K562 (cell line): ENCODE measurements around the gene CLIC3. TPM values are rescaled to one million over a fixed set of nuclear protein-coding genes. Genes with fewer than 3 reads are reported as not detected.

ENCODE experiments used
- ARNT ChIP-seq, 2 experiments: fragments of 450-650 bp; IDR thresholded peaks; 2 replicates each; pipeline ENCODE4 v1.6.1; 2016; ENCODE audit warnings: mild to moderate bottlenecking in 1 of 2
- ATF4 ChIP-seq: fragments of 450-650 bp; formaldehyde crosslinking; IDR thresholded peaks from 2 replicates; pipeline ENCODE4 v1.4.0; 2022; ENCODE audit warnings: mild to moderate bottlenecking, moderate library complexity
- BHLHE40 ChIP-seq: IDR thresholded peaks from 2 replicates; pipeline ENCODE4 v1.6.1; 2011; ENCODE audit warnings: low read length, improper control_type of control experiment
- CBX1 ChIP-seq: sonication (generic); IDR thresholded peaks from 2 replicates; pipeline ENCODE4 v1.6.1; 2016; ENCODE audit warnings: antibody characterized with exemption, low read depth, mild to moderate bottlenecking
- CC2D1A ChIP-seq: fragments of 450-650 bp; IDR thresholded peaks from 2 replicates; pipeline ENCODE4 v1.6.1; 2017; ENCODE audit warnings: mild to moderate bottlenecking
- JUN ChIP-seq, 2 experiments: sonication (generic) in 1 of 2; formaldehyde crosslinking in 1 of 2; IDR thresholded peaks; 2 replicates each; pipeline versions ENCODE4 v1.6.1 to v1.8.0; 2012 to 2022; ENCODE audit warnings: borderline replicate concordance in 2 of 2, mild to moderate bottlenecking in 2 of 2, improper control_type of control experiment in 1 of 2, low read depth in 1 of 2, low read length in 1 of 2, missing genetic modification reagents in 1 of 2
- MLX ChIP-seq, 2 experiments: fragments of 450-650 bp in 1 of 2; sonication (generic) in 1 of 2; formaldehyde crosslinking; conservative IDR thresholded peaks; 2 replicates each; pipeline versions ENCODE4 v1.4.0 to v1.8.1; 2020 to 2022; ENCODE audit warnings: mild to moderate bottlenecking in 1 of 2, missing genetic modification reagents in 1 of 2
- PHF20 ChIP-seq: fragments of 450-650 bp; IDR thresholded peaks from 2 replicates; pipeline ENCODE4 v1.6.1; 2018; ENCODE audit not compliant: partially characterized antibody
- RFX1 ChIP-seq: fragments of 450-650 bp; IDR thresholded peaks from 2 replicates; pipeline ENCODE4 v1.6.1; 2016; ENCODE audit warnings: mild to moderate bottlenecking, moderate library complexity
- SIRT6 ChIP-seq: IDR thresholded peaks from one replicate; pipeline ENCODE4 v1.6.1; 2012; ENCODE audit warnings: low read depth, mild to moderate bottlenecking, control low read depth, inconsistent platforms, low read length, moderate library complexity
- SRSF1 ChIP-seq: fragments of 200-400 bp; formaldehyde crosslinking; IDR thresholded peaks from 2 replicates; pipeline ENCODE4 v1.6.1; 2017; ENCODE audit warnings: mild to moderate bottlenecking, low read depth, low read length, moderate library complexity
- STAT5B ChIP-seq: fragments of 250-450 bp; sonication (Bioruptor Pico); IDR thresholded peaks from 2 replicates; pipeline ENCODE4 v1.8.0; 2021; ENCODE audit warnings: mild to moderate bottlenecking, inconsistent platforms
- TAF1 ChIP-seq: IDR thresholded peaks from 2 replicates; pipeline ENCODE4 v1.6.1; 2011; ENCODE audit warnings: mild to moderate bottlenecking, low read length, moderate library complexity; ENCODE audit not compliant: insufficient read depth, control insufficient read depth, severe bottlenecking; ENCODE audit errors: extremely low read depth
- TAL1 ChIP-seq: fragments of 450-650 bp; IDR thresholded peaks from 2 replicates; pipeline ENCODE4 v1.6.1; 2016; ENCODE audit warnings: mild to moderate bottlenecking
- ZFX ChIP-seq: sonication (generic); formaldehyde crosslinking; IDR thresholded peaks from 2 replicates; pipeline ENCODE4 v1.8.0; 2022; ENCODE audit warnings: mild to moderate bottlenecking, missing genetic modification reagents, moderate library complexity
- ZNF133 ChIP-seq: fragments of 250-450 bp; sonication (Bioruptor Pico); IDR thresholded peaks from 2 replicates; pipeline ENCODE4 v1.4.0; 2020; ENCODE audit warnings: mild to moderate bottlenecking
- ZNF184 ChIP-seq: sonication (generic); formaldehyde crosslinking; IDR thresholded peaks from 2 replicates; pipeline ENCODE4 v1.5.0; 2020; ENCODE audit warnings: missing genetic modification reagents
- ZNF551 ChIP-seq: fragments of 250-450 bp; sonication (Bioruptor Pico); IDR thresholded peaks from 2 replicates; pipeline ENCODE4 v1.5.0; 2021; ENCODE audit warnings: mild to moderate bottlenecking, moderate library complexity
- ZNF561 ChIP-seq: fragments of 450-650 bp; formaldehyde crosslinking; conservative IDR thresholded peaks from 2 replicates; pipeline ENCODE4 v1.4.0; 2020; ENCODE audit warnings: mild to moderate bottlenecking, moderate library complexity
- ZNF592 ChIP-seq: fragments of 450-650 bp; IDR thresholded peaks from 2 replicates; pipeline ENCODE4 v1.6.1; 2017; ENCODE audit warnings: antibody characterized with exemption, mild to moderate bottlenecking
- polyA plus RNA-seq, 8 experiments: library from polyadenylated mRNA; depleted of rRNA in 4 of 8; stranded (reverse) in 5 of 8; unstranded in 3 of 8; fragments of >200 nt; fragmentation: Nextera tagmentation in 2 of 8; fragmentation: Illumina TruSeq in 1 of 8; extraction: Ambion mirVana in 2 of 8; extraction: Trizol in 1 of 8; gene quantifications; 2 replicates each; pipeline versions ENCODE4 v1.2.1 to v1.2.3, GENCODE V29; 2011 to 2014; ENCODE audit warnings: inconsistent platforms in 1 of 8, missing spikeins in 1 of 8
- total RNA-seq, 7 experiments: library from RNA; depleted of rRNA in 6 of 7; stranded (reverse); fragments of >200 nt in 6 of 7; fragmentation: Illumina TruSeq in 2 of 7; extraction: Trizol in 2 of 7; gene quantifications; 2 replicates each; pipeline versions ENCODE4 v1.2.1 to v1.2.3, GENCODE V29; 2011 to 2021; ENCODE audit warnings: low replicate concordance in 1 of 7

CLIC3 gene
- total and polyA plus RNA-seq, 9 of the 15 experiments (the other 6 are each of a cell fraction or from before 2014, with no cell fraction given) = 0.27 to 0.29 TPM; not detected in 7

- TF ChIP-seq ZNF133 (no peak), ARNT (IDR thresholded peaks at IDR 0.05) (no peak), ZNF184 (CRISPR knock-in tag) (no peak), CBX1 (no peak), TAL1 (no peak), CC2D1A (no peak), STAT5B (CRISPR knock-in tag) (no peak), RFX1 (no peak), TAF1 (no peak), ZNF592 (peak; percentile 47), MLX (CRISPR knock-in tag; conservative IDR thresholded peaks at IDR 0.05) (no peak), SIRT6 (no peak), SRSF1 (no peak), JUN (IDR thresholded peaks at IDR 0.05; ENCODE audit: borderline replicate concordance, low read depth, low read length) (no peak), JUN (CRISPR knock-in tag; IDR thresholded peaks at IDR 0.05; ENCODE audit: borderline replicate concordance) (no peak), ZNF561 (CRISPR knock-in tag) (no peak), ATF4 (CRISPR knock-in tag) (no peak), PHF20 (no peak), ZNF551 (CRISPR knock-in tag) (no peak), ZFX (CRISPR knock-in tag) (0 out of 2 replicates have a peak, but pooled peaks have one; percentile 33), BHLHE40 (0 out of 2 replicates have a peak, but pooled peaks have one; percentile 13)
These were observed 32.1 kb downstream of the CLIC3 start (continued) for GRCh38 chr9:136964171-136964689.
